A673 (cell line): Measurements from ENCODE around the gene VPS13C.

Source experiments
- CTCF ChIP-seq: fragments of 300-800, 200-600 bp; sonication (generic); conservative IDR thresholded peaks from 2 replicates; pipeline ENCODE4 v1.5.1; 2017; ENCODE audit warnings: low read depth, mild to moderate bottlenecking, antibody characterized with exemption, low read length, moderate library complexity, mixed read lengths
- EZH2 ChIP-seq: fragments of 200-600 bp; sonication (generic); IDR thresholded peaks from 2 replicates; pipeline ENCODE4 v1.6.1; 2017; ENCODE audit warnings: borderline replicate concordance, low read depth, mild to moderate bottlenecking, mixed read lengths, antibody characterized with exemption, low read length; ENCODE audit not compliant: poor library complexity, severe bottlenecking

GRCh38 chr15:62104846-62105245 is 44.6 kb upstream of the VPS13C start:
- TF ChIP-seq CTCF (no peak), EZH2 (no peak)
